ENCODE data around the gene RNU7-1. TPM values are rescaled to one million over a fixed set of nuclear protein-coding genes. Genes with fewer than 3 reads are reported as not detected.

Gene RNU7-1
- total RNA-seq, 4 donors from 2014 or later = not detected

DNA sequence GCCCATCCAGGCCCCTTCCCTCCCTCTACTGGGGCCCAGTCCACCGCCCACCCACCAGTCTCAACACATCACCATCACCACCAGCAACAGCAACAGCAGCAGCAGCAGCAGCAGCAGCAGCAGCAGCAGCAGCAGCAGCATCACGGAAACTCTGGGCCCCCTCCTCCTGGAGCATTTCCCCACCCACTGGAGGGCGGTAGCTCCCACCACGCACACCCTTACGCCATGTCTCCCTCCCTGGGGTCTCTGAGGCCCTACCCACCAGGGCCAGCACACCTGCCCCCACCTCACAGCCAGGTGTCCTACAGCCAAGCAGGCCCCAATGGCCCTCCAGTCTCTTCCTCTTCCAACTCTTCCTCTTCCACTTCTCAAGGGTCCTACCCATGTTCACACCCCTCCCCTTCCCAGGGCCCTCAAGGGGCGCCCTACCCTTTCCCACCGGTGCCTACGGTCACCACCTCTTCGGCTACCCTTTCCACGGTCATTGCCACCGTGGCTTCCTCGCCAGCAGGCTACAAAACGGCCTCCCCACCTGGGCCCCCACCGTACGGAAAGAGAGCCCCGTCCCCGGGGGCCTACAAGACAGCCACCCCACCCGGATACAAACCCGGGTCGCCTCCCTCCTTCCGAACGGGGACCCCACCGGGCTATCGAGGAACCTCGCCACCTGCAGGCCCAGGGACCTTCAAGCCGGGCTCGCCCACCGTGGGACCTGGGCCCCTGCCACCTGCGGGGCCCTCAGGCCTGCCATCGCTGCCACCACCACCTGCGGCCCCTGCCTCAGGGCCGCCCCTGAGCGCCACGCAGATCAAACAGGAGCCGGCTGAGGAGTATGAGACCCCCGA lies 6.8 kb upstream of the RNU7-1 start:
- Histone ChIP-seq H3K36me3 (peaks cover 0 to 8% (median 0%) of the 10 kb centered on the region in 4 donors), H3K27me3 (no peaks in the 10 kb centered on the region), H3K9me3 (no peaks in the 10 kb centered on the region), H3K4me3 (peak overlapping the region in 3 of 4 donors; percentile 51 to 59 (median 53)), H3K4me1 (peaks cover 22 to 53% (median 44%) of the 10 kb centered on the region in 4 donors), H3K27ac (peak overlapping the region; percentile 90 to 99 (median 96))
- WGBS, 2 donors (ENCODE audit: low coverage in 1 of 2) = 46 to 80% methylated on average over 1 to 17 of the region's 36 CpGs
- DNase-seq = no peak
- peak in 1 of 3 donors; percentile 28 for TF ChIP-seq POLR2AphosphoS5 (IDR thresholded peaks at IDR 0.05)
- no peak for TF ChIP-seq EP300 (IDR thresholded peaks at IDR 0.05; ENCODE audit: low read depth)
- intact Hi-C loops (cut with DNase I; ENCODE audit: low total_unique reads) = loop anchor here (5.0 kb wide), 1 partner anchor 65 kb away; the partner anchor contains the start of gene SPSB2
- in situ Hi-C loops (cut with MboI; ENCODE audit: low pct_ligation_motif_present in 1 of 4, low pct_unique_long_range_greater_than_20kb in 1 of 4, low sequenced_read_pairs in 3 of 4) = loop anchor here in 2 of 4 donors (25.0 kb wide), 1 partner anchor 175 kb away; the partner anchor contains the start of gene C1RL (in 2 of the 2)

DNA sequence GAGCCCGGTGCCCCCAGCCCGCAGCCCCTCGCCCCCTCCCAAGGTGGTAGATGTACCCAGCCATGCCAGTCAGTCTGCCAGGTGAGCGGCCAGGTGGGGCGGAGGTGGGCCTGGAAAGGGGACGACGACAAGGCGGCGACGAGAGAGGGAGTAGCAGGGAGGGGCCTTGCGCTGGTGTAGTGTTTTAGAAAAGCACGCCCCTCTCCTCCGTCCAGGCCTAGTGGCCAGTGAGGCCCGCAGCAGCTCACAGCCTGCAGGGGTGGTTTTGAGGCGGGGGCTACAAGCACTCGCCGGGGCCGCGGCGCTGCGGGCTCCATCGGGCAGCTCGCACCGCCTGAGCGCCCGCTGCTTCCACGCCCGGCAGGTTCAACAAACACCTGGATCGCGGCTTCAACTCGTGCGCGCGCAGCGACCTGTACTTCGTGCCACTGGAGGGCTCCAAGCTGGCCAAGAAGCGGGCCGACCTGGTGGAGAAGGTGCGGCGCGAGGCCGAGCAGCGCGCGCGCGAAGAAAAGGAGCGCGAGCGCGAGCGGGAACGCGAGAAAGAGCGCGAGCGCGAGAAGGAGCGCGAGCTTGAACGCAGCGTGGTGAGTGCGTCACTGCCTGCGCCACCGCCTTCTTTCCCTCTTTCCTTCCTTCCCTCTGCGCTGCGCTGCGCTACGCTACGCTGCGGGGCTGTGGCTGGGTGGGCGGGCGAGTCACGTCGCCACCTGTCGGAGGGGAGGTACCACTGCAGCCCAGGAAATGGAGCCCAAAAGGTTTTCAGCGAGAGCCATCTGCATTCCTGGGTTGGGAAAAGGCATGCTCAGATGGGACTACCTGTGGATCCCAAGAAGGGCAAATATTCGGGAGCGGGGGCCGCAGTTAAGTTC lies 5.9 kb upstream of the RNU7-1 start:
- in situ Hi-C loops (cut with MboI; ENCODE audit: low pct_ligation_motif_present in 1 of 4, low pct_unique_long_range_greater_than_20kb in 1 of 4, low sequenced_read_pairs in 3 of 4) = loop anchor here in 2 of 4 donors (25.0 kb wide), 1 partner anchor 175 kb away; the partner anchor contains the start of gene C1RL (in 2 of the 2)
- Histone ChIP-seq H3K36me3 (peaks cover 0 to 8% (median 0%) of the 10 kb centered on the region in 4 donors), H3K27me3 (no peaks in the 10 kb centered on the region)

DNA sequence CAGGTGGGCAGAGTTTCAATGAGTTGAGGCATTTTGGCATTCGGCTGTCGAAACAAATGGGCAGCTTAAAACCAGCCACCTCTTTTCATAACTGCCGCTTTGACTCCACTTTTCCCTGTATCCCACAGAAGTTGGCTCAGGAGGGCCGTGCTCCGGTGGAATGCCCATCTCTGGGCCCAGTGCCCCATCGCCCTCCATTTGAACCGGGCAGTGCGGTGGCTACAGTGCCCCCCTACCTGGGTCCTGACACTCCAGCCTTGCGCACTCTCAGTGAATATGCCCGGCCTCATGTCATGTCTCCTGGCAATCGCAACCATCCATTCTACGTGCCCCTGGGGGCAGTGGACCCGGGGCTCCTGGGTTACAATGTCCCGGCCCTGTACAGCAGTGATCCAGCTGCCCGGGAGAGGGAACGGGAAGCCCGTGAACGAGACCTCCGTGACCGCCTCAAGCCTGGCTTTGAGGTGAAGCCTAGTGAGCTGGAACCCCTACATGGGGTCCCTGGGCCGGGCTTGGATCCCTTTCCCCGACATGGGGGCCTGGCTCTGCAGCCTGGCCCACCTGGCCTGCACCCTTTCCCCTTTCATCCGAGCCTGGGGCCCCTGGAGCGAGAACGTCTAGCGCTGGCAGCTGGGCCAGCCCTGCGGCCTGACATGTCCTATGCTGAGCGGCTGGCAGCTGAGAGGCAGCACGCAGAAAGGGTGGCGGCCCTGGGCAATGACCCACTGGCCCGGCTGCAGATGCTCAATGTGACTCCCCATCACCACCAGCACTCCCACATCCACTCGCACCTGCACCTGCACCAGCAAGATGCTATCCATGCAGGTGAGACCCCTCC lies 5.0 kb upstream of the RNU7-1 start:
- Histone ChIP-seq H3K27me3 (no peaks in the 10 kb centered on the region), H3K4me3 (peak overlapping the region in 2 of 4 donors; percentile 53 to 59), H3K27ac (peak overlapping the region; percentile 90 to 99 (median 96)), H3K9me3 (no peaks in the 10 kb centered on the region), H3K4me1 (peaks cover 14 to 51% (median 38%) of the 10 kb centered on the region in 4 donors), H3K36me3 (peaks cover 0 to 8% (median 0%) of the 10 kb centered on the region in 4 donors)
- TF ChIP-seq, protein P1, sequence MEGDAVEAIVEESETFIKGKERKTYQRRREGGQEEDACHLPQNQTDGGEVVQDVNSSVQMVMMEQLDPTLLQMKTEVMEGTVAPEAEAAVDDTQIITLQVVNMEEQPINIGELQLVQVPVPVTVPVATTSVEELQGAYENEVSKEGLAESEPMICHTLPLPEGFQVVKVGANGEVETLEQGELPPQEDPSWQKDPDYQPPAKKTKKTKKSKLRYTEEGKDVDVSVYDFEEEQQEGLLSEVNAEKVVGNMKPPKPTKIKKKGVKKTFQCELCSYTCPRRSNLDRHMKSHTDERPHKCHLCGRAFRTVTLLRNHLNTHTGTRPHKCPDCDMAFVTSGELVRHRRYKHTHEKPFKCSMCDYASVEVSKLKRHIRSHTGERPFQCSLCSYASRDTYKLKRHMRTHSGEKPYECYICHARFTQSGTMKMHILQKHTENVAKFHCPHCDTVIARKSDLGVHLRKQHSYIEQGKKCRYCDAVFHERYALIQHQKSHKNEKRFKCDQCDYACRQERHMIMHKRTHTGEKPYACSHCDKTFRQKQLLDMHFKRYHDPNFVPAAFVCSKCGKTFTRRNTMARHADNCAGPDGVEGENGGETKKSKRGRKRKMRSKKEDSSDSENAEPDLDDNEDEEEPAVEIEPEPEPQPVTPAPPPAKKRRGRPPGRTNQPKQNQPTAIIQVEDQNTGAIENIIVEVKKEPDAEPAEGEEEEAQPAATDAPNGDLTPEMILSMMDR (IDR thresholded peaks at IDR 0.05) = peak in 1 of 5 experiments; percentile 27
- no peak for TF ChIP-seq EP300 (IDR thresholded peaks at IDR 0.05; ENCODE audit: low read depth)
- TF ChIP-seq POLR2A (IDR thresholded peaks at IDR 0.05) = no peak
- peak in 1 of 3 donors; percentile 57 for TF ChIP-seq POLR2AphosphoS5 (IDR thresholded peaks at IDR 0.05)
- in situ Hi-C loops (cut with MboI; ENCODE audit: low pct_ligation_motif_present in 1 of 4, low pct_unique_long_range_greater_than_20kb in 1 of 4, low sequenced_read_pairs in 3 of 4) = loop anchor here in 2 of 4 donors (25.0 kb wide), 1 partner anchor 174 kb away; the partner anchor contains the start of gene C1RL (in 2 of the 2)
- no peak for DNase-seq
- intact Hi-C loops (cut with DNase I; ENCODE audit: low total_unique reads) = loop anchor here (5.0 kb wide), 1 partner anchor 66 kb away; the partner anchor contains the start of gene SPSB2
- 80% methylated on average over 1 to 32 of the region's 32 CpGs for WGBS, 2 donors (ENCODE audit: low coverage in 1 of 2)

More for the DNA sequence above, 5.9 kb upstream of the RNU7-1 start:
- Histone ChIP-seq H3K4me1 (peaks cover 13 to 53% (median 40%) of the 10 kb centered on the region in 4 donors), H3K27ac (peak overlapping the region; percentile 90 to 99 (median 96)), H3K4me3 (peak overlapping the region; percentile 43 to 59 (median 52)), H3K9me3 (no peaks in the 10 kb centered on the region)
- intact Hi-C loops (cut with DNase I; ENCODE audit: low total_unique reads) = loop anchor here (5.0 kb wide), 1 partner anchor 65 kb away; the partner anchor contains the start of gene SPSB2
- TF ChIP-seq EP300 (IDR thresholded peaks at IDR 0.05; ENCODE audit: low read depth) = no peak
- TF ChIP-seq, protein P1 (IDR thresholded peaks at IDR 0.05) = peak; percentile 82 to 99 (median 96)
- TF ChIP-seq POLR2AphosphoS5 (IDR thresholded peaks at IDR 0.05) = peak; percentile 85 to 98 (median 97)
- TF ChIP-seq POLR2A (IDR thresholded peaks at IDR 0.05) = peak; percentile 90
- 0% methylated on average over 4 to 47 of the region's 80 CpGs for WGBS, 2 donors (ENCODE audit: low coverage in 1 of 2)
- DNase-seq = peak; percentile 95

Data from transverse colon (tissue), 4 donors.